Umbilical cord (tissue), 1 donor: ENCODE results near the gene HEXIM2. TPM values are rescaled to one million over a fixed set of nuclear protein-coding genes. Genes with fewer than 3 reads are reported as not detected.

Experiments
- total RNA-seq: library from RNA; depleted of rRNA; stranded (reverse); fragments of >200 nt; gene quantifications from one replicate; pipeline ENCODE4 v1.2.3, GENCODE V29; 2014; ENCODE audit warnings: low replicate concordance; ENCODE audit not compliant: insufficient read depth

The HEXIM2 gene
- total RNA-seq, 1 donor from 2014 or later = 1.9 TPM

Other genes with a start within 250 kb of the HEXIM2 start
- gene GFAP, start 246.4 kb upstream of the HEXIM2 start, total RNA-seq = 6.7 TPM
- gene KIF18B, start 214.1 kb upstream of the HEXIM2 start, total RNA-seq = 1.4 TPM
- gene C1QL1, start 193.6 kb upstream of the HEXIM2 start, total RNA-seq = not detected
- gene DCAKD, start 110.2 kb upstream of the HEXIM2 start, total RNA-seq = 14.9 TPM
- gene NMT1, start 100.6 kb upstream of the HEXIM2 start, total RNA-seq = 55.1 TPM
- 12.0 TPM for gene PLCD3, start 29.4 kb upstream of the HEXIM2 start, total RNA-seq
- gene ACBD4, start 26.2 kb upstream of the HEXIM2 start, total RNA-seq = 0.72 TPM
- 14.4 TPM for gene HEXIM1, start 13.4 kb upstream of the HEXIM2 start, total RNA-seq
- gene FMNL1, start 60.0 kb downstream of the HEXIM2 start, total RNA-seq = 3.1 TPM
- gene SPATA32, start 100.2 kb downstream of the HEXIM2 start, total RNA-seq = not detected
- 0.96 TPM for gene MAP3K14, start 155.1 kb downstream of the HEXIM2 start, total RNA-seq